Mononuclear cell (primary cell): ENCODE results near the gene RFC1. TPM values are rescaled to one million over a fixed set of nuclear protein-coding genes. Genes with fewer than 3 reads are reported as not detected.
"Not testable (repeated sequence)": the region's sequence is repeated elsewhere in the genome, so short reads cannot be mapped to it uniquely, and the experiment has no call there.

Experiments used
- H3K27me3 ChIP-seq: 2 replicates; pipeline ENCODE4 v1.6.0; 2011; ENCODE audit warnings: low read length, control low read depth; ENCODE audit not compliant: insufficient read depth
- H3K4me1 ChIP-seq: 2 replicates; pipeline ENCODE4 v1.5.1; 2011; ENCODE audit warnings: mild to moderate bottlenecking, low read length, control low read depth; ENCODE audit not compliant: insufficient read depth
- H3K4me3 ChIP-seq: 2 replicates; pipeline ENCODE4 v1.5.1; 2011; ENCODE audit warnings: mild to moderate bottlenecking, low read length, moderate library complexity
- H3K9me3 ChIP-seq: 2 replicates; pipeline ENCODE4 v1.5.1; 2011; ENCODE audit warnings: low read depth, mild to moderate bottlenecking, control low read depth, low read length
- total RNA-seq: library from RNA; depleted of rRNA; stranded (reverse); fragments of >200 nt; gene quantifications from one replicate; pipeline ENCODE4 v1.2.3, GENCODE V29; 2012

Gene RFC1
- total RNA-seq, 1 donor, result 71.2 TPM

DNA sequence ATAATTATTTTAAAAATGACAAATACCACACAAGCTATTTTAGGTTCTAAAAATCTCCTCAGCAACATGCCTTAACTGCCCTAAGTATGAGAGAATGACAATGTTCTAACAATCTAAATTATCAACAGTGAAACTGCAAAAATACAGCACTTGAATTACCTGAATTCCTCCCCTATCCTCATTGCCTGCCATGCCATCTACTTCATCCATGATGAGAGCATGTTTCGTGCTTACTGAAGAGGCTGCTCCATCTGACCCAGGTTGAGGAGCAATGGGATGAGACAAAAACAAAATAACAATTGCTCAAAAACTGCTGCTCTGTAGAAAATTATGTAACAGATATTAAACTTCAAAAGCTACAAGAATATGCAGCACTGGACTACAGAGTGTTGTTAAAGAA, 63.3 kb downstream of the RFC1 start:
- H3K27me3 ChIP-seq, result no peaks in the 10 kb centered on the region
- H3K9me3 ChIP-seq, result no peaks in the 10 kb centered on the region
- no peak overlapping the region for H3K4me3 ChIP-seq
- no peaks in the 10 kb centered on the region for H3K4me1 ChIP-seq

DNA sequence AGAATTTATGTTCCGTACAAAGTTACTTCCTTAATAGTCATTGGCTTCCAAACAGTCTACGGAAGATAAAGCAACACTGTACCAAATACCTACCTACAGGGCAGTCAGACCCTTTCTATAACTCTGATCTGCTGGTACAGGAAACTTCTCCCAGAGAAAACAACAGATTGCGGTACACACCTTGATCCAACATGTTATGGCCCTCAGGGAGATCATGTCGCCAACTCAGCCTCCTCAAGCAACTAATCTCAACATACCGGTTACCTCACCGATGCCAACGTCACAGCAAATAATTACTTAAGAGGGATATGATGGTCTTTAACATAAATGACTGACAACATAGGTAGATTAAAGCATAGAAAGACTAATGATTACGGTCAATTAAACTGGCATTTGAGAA, 70.4 kb downstream of the RFC1 start:
- H3K9me3 ChIP-seq, result no peaks in the 10 kb centered on the region
- H3K27me3 ChIP-seq, result no peaks in the 10 kb centered on the region
- H3K4me3 ChIP-seq, result no peak overlapping the region
- H3K4me1 ChIP-seq, result no peaks in the 10 kb centered on the region

DNA sequence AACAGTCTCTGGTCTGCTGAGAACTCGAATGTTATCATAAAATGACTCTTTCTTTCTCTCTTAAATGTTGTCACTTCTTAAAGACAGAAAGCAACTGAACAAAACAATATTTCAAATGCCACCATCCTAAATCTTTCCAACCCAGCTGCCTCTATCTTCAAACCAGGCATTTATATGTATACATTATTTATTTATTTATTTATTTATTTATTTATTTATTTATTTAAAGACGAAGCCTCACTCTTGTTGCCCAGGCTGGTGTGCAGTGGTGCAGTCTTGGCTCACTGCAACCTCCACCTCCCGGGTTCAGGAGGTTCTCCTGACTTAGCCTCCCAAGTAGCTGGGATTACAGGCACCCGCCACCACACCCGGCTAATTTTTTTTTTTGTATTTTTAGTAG, 73.7 kb downstream of the RFC1 start:
- H3K27me3 ChIP-seq, H3K9me3 ChIP-seq, H3K4me1 ChIP-seq, H3K4me3 ChIP-seq: not testable (repeated sequence)

DNA sequence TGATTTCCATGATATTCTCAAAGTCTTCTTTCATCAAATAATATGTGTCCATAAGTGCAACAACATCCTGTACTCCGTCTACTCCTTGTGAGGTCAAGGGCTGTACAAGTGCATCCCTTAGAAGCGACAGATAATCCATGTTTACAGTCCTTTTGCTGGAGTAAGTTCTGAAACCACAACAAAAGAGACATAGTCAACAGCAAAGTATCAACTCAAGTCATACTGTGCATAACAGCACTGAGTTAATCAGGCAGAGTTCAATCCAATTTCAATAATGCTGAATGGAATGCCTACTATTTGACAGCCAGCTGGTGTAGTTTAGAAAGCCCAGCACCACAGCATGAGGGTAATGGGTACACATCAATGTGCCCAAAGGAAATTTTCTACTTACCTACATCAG, 74.5 kb downstream of the RFC1 start:
- Histone ChIP-seq H3K4me3 (no peak overlapping the region), H3K9me3 (no peaks in the 10 kb centered on the region), H3K27me3 (no peaks in the 10 kb centered on the region), H3K4me1 (no peaks in the 10 kb centered on the region)

DNA sequence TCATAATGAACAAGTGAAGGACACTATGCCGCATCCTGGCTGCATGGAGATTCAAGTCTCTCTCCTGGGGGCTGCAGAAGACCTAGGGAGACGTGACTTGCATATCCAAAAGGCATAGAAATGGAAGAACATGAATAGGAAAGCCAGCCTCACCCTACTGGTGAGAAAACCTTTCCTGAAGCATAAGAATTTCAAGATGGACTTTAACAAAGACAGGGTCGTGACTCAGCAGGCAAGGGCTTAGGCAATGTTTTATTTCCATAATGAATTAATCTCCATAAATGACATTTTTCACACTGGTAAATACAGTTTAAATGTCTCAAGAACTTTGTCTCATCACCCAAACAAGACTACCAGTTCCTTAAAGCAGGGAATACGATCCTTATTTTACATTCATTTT, 78.9 kb downstream of the RFC1 start:
- Histone ChIP-seq H3K27me3 (no peaks in the 10 kb centered on the region), H3K4me3 (no peak overlapping the region), H3K9me3 (no peaks in the 10 kb centered on the region), H3K4me1 (no peaks in the 10 kb centered on the region)

DNA sequence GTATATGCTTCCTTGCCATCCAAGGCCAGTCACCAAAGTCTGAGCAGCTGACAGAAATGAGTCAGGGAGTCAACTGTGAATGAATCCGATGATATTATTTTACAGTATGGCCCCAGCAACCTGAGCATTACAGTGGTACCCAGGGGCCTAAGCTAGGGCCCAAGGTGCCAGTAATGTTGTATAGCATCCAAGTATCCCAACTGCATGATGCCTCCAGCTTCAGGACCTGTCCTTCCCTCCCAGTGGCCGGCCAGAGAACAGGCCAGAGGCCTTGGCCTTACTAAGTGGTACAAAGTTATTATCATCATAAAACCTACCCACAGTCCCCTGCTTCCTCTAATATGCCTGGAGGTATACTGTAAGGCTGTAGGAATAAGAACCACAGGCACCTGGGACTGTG, 79.9 kb downstream of the RFC1 start:
- H3K4me1 ChIP-seq, result no peaks in the 10 kb centered on the region
- no peak overlapping the region for H3K4me3 ChIP-seq
- H3K27me3 ChIP-seq, result no peaks in the 10 kb centered on the region
- no peaks in the 10 kb centered on the region for H3K9me3 ChIP-seq

DNA sequence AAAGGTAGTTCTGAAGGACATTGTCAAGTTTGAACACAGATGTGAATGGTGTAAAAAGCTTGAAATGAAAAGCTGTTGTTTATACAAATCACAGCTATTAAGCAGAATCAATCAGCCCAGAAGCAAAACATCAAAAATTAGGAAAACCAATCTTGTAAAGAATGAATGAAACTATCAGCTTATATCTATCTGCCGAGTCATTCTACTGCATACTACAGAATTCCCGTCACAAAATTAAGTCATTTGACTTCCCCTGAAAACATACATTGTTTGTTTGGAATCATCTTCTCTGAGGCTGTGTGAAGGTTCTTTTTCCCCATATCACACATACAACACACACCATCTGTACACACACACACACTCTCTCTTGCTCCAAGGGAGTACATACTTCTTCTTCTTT, 80.3 kb downstream of the RFC1 start:
- no peak overlapping the region for H3K4me3 ChIP-seq
- H3K4me1 ChIP-seq, result no peaks in the 10 kb centered on the region
- no peaks in the 10 kb centered on the region for H3K27me3 ChIP-seq
- H3K9me3 ChIP-seq, result no peaks in the 10 kb centered on the region

DNA sequence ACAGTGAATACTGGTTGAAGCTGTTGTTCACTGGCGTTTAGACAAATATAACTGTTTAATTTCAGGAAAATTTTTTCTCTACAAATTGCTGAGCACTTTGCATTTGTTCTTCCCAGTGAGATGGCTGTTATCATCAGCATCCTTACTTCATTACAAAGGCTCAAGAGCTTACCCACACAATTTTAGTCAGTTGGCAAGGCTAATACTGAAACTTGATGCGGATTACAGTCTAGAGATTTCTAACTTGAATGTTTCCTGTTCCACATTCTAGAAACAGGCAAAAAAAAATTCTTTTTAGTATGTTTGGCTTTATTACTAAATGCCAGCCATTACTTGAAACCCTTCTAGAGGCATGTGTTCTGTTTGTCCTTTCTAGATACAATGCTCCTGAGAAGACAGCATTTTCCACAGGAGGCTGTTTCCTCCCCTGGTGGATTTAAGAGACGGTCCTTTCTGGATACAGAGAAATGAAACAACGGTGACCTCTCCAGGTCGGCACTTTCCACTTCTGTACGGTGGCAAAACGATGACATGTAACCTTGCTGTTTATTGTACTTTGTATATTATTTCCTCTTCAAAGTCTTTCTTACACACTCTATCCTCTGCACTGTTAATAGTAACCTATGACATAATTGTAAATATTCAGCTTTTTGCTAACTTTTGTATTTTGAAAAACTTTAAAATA, 80.9 kb downstream of the RFC1 start:
- no peak overlapping the region for H3K4me3 ChIP-seq
- H3K4me1 ChIP-seq, result no peaks in the 10 kb centered on the region

DNA sequence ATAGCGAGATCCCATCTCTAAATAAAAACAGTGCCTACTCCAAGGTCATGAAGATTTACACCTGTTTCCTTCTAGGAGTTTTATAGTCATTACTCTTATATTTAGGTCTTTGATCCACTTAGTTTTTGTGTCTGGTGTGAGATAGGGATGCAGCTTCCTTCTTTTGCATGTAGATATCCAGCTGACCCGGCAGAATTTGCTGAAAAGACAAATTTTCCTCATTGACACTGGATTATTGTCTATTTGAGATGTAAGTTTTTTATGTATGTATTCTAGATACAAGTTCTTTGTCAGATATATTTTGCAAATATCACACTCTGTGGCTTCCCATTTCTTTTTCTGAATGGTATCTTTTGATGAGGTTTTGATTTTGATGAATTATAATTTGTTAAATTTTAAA, 85.4 kb downstream of the RFC1 start:
- no peak overlapping the region for H3K4me3 ChIP-seq
- no peaks in the 10 kb centered on the region for H3K9me3 ChIP-seq
- no peaks in the 10 kb centered on the region for H3K4me1 ChIP-seq
- no peaks in the 10 kb centered on the region for H3K27me3 ChIP-seq

More for the DNA sequence above, 80.9 kb downstream of the RFC1 start:
- H3K27me3 ChIP-seq, result no peaks in the 10 kb centered on the region
- H3K9me3 ChIP-seq, result no peaks in the 10 kb centered on the region

DNA sequence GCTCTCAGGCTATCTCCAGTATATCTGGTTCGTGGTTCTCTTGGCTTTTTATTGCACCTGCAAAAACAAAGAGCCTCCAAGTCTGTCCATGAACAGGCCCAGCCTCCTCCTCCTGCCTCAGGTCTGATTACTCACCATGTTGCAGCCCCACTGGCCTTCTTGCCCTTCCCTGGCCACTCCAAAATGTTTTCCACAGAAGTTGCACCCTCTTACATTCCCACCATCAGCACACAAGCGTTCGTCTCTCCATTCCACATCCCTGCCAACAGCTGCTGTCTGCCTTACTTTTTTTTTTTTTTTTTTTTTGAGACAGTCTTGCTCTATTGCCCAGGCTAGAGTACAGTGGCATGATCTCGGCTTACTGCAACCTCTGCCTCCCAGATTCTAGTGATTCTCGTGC, 86.7 kb downstream of the RFC1 start:
- H3K4me1 ChIP-seq, result no peaks in the 10 kb centered on the region
- H3K9me3 ChIP-seq, result no peaks in the 10 kb centered on the region
- no peak overlapping the region for H3K4me3 ChIP-seq
- H3K27me3 ChIP-seq, result no peaks in the 10 kb centered on the region

DNA sequence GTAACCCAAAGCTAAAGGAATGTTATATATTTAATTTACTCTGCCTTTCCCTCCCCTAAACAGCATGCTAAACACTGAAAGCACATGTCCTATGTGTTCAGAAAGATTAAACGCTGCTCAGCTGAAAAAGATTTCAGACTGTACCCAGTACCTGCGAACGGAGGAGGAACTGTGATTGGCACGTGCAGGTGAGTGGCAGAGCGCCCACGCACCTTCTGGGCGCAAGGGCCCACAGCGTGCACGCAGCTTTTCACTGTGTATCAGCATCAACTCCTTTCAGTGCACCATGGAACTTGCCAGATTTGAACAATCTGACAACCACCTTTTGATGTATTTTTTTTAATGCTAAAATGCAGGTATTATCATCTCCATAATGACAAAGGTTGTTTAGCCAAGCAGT, 87.7 kb downstream of the RFC1 start:
- Histone ChIP-seq H3K4me3 (no peak overlapping the region), H3K9me3 (no peaks in the 10 kb centered on the region), H3K27me3 (no peaks in the 10 kb centered on the region), H3K4me1 (no peaks in the 10 kb centered on the region)

DNA sequence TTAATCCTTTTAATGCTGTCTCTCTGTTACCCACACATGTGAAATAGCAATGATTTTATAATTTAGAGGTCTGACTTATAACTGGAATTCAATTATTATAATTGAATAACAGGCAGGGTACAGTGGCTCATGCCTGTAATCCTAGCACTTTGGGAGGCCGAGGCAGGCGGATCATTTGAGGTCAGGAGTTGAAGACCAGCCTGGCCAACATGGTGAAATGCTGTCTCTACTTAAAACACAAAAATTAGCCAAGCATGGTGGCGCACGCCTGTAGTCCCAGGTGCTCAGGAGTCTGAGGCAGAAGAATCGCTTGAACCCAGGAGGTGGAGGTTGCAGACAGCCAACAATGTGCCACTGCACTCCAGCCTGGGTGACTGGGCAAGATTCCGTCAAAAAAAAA, 88.5 kb downstream of the RFC1 start:
- H3K9me3 ChIP-seq, H3K27me3 ChIP-seq, H3K4me3 ChIP-seq, H3K4me1 ChIP-seq: not testable (repeated sequence)

DNA sequence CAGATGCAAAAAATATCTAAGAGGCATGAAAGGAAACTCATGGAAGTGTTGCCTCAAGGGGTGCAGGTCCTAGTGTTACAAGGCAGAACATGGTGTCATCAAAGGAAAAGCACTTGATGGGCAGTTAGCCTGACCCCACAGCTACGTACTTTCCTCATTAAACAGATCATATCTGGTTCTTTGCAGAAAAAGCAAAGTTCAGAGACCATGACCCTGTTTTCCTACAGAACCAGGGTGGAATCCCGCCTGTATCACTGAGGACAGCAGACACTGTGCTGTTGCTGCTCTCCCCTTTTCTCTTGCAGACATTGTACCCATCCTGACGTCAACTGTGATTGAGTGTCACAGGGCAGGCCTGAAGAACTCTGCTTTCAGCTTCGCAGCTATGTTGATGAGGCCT, 91.7 kb downstream of the RFC1 start:
- Histone ChIP-seq H3K9me3 (no peaks in the 10 kb centered on the region), H3K27me3 (no peaks in the 10 kb centered on the region), H3K4me3 (no peak overlapping the region), H3K4me1 (no peaks in the 10 kb centered on the region)

DNA sequence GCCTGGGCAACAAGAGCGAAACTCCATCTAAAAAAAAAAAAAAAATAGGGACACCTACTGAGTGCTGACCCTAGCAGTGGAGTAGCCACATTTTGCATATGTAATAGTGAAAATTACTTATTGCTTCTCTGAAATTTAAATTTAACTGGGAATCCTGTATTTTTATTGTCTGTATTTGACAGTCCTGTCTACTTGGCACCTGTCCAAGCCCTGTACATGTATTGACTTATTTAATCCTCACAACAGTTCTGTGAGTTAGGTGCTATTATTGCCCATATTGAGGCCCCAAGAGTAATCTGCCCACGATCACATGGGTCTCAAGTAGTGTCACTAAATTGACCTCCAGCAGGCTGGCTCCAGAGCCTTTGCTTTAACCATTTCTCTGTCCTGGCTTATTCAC, 102.3 kb downstream of the RFC1 start:
- Histone ChIP-seq H3K4me3 (no peak overlapping the region), H3K4me1 (no peaks in the 10 kb centered on the region), H3K9me3 (no peaks in the 10 kb centered on the region), H3K27me3 (no peaks in the 10 kb centered on the region)

DNA sequence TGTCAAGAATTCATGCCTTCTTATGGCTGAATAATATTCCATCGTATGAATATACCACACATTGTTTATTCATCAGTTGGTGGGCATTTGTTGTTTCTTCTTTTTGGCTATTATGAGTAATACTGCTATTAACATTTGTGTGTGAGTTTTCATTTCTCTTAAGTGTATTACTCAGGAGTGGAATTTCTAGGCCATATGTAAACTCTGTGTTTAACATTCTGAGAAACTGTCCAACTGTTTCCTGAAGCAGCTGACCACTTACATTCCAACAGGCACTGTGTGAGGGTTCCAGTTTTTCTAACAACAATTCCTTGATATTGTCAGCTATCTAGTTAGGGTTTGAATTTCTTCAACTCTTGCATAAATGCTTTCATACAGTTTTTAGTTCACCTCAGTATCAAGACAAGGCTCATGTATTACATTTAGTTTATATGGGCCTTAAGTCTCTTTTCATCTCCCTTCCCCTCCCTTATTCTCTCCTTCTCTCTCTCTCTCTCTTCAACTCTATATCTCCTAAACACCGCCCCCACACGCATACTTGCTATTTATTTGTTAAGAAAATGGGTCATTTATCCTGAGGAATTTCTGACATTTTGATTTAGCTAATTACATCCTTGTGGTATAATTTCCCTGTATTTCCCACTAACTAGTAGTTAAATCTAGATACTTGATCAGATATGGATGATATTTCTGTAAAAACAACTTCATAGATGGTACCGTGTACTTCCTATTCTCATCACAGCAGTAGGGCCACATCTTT, 106.4 kb downstream of the RFC1 start:
- no peak overlapping the region for H3K4me3 ChIP-seq
- no peaks in the 10 kb centered on the region for H3K4me1 ChIP-seq
- no peaks in the 10 kb centered on the region for H3K9me3 ChIP-seq
- no peaks in the 10 kb centered on the region for H3K27me3 ChIP-seq

DNA sequence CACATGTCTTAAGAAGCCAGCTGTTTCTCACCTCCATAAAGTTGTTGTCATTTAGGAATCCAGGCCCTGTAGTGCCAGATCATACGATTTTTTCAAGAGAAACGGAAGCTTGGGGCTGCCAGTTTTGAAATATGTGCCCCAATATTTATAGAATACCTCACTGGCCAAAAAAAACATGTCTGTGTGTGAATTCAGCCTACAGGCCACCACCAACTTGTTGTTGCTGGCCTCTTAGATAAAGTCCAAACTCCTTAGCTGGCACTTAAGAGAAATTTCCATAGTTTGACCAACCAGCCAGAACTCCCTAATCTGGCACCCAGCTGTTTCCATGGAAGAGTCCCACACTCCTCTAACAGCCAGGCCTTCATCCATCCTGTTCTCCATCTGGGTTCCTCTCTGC, 109.7 kb downstream of the RFC1 start:
- H3K4me1 ChIP-seq, result no peaks in the 10 kb centered on the region
- H3K4me3 ChIP-seq, result no peak overlapping the region
- no peaks in the 10 kb centered on the region for H3K27me3 ChIP-seq
- H3K9me3 ChIP-seq, result no peaks in the 10 kb centered on the region
